ENCODE measurements around the gene PDCD5.

The PDCD5 gene

DNA sequence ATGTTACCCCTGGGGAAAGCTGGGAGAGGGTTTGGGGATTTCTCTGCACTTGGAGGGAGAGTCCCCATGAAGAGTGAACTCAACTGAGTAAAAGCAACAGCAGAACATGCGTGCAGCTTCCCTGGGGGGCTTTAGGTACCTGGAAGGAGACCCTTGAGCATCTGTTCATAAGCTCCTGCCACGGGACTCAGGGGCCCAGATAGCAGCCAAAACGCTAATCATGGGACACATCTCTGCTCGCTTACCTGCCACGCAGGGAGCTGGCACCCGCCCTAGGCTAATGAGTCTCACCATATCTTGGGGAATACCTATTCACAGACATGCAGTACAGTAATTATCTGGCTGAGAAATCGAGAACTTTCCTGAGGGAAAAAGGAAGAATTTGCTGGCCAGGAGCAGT, 33.9 kb downstream of the PDCD5 start:
- Histone ChIP-seq H3K27me3 (ENCODE audit: insufficient read depth, poor library complexity, severe bottlenecking) (no peaks in the 10 kb centered on the region), H3K27ac (replicated peaks) (no peak overlapping the region), H3K4me3 (replicated peaks; ENCODE audit: insufficient read depth, low read length) (no peak overlapping the region)
- no peak for DNase-seq (ENCODE audit: low read depth in 1 of 2, low spot score in 1 of 2)
- TF ChIP-seq, protein P1, sequence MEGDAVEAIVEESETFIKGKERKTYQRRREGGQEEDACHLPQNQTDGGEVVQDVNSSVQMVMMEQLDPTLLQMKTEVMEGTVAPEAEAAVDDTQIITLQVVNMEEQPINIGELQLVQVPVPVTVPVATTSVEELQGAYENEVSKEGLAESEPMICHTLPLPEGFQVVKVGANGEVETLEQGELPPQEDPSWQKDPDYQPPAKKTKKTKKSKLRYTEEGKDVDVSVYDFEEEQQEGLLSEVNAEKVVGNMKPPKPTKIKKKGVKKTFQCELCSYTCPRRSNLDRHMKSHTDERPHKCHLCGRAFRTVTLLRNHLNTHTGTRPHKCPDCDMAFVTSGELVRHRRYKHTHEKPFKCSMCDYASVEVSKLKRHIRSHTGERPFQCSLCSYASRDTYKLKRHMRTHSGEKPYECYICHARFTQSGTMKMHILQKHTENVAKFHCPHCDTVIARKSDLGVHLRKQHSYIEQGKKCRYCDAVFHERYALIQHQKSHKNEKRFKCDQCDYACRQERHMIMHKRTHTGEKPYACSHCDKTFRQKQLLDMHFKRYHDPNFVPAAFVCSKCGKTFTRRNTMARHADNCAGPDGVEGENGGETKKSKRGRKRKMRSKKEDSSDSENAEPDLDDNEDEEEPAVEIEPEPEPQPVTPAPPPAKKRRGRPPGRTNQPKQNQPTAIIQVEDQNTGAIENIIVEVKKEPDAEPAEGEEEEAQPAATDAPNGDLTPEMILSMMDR (IDR thresholded peaks at IDR 0.05; ENCODE audit: insufficient read depth, low read length): no peak
- TF ChIP-seq POLR2AphosphoS5 (IDR thresholded peaks at IDR 0.05; ENCODE audit: low read depth) (no peak), SPI1 (IDR thresholded peaks at IDR 0.05; ENCODE audit: borderline replicate concordance, low read depth) (no peak), GABPA (IDR thresholded peaks at IDR 0.05; ENCODE audit: low read depth) (no peak)
- TF ChIP-seq, protein P2, sequence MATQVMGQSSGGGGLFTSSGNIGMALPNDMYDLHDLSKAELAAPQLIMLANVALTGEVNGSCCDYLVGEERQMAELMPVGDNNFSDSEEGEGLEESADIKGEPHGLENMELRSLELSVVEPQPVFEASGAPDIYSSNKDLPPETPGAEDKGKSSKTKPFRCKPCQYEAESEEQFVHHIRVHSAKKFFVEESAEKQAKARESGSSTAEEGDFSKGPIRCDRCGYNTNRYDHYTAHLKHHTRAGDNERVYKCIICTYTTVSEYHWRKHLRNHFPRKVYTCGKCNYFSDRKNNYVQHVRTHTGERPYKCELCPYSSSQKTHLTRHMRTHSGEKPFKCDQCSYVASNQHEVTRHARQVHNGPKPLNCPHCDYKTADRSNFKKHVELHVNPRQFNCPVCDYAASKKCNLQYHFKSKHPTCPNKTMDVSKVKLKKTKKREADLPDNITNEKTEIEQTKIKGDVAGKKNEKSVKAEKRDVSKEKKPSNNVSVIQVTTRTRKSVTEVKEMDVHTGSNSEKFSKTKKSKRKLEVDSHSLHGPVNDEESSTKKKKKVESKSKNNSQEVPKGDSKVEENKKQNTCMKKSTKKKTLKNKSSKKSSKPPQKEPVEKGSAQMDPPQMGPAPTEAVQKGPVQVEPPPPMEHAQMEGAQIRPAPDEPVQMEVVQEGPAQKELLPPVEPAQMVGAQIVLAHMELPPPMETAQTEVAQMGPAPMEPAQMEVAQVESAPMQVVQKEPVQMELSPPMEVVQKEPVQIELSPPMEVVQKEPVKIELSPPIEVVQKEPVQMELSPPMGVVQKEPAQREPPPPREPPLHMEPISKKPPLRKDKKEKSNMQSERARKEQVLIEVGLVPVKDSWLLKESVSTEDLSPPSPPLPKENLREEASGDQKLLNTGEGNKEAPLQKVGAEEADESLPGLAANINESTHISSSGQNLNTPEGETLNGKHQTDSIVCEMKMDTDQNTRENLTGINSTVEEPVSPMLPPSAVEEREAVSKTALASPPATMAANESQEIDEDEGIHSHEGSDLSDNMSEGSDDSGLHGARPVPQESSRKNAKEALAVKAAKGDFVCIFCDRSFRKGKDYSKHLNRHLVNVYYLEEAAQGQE (IDR thresholded peaks at IDR 0.05; ENCODE audit: insufficient replicate concordance, low read depth): no peak

DNA sequence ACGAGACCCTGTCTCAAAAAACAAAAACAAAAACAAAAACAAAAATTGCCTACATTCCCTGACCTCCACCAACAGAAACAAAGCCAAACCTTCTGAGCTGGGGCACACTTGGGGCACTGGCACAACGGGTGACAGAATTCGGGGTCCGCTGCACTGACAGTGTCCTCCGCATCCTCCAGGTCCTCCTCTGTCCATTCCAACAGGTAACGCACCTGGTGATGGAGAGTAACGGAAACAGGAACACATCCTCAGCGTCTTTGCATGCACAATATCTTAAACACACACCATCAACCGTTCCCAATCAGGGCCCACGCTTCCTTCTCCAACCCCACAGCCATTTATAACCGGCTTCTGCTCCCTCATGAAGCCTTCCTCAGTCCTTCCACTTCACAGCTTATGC, 34.6 kb downstream of the PDCD5 start:
- Histone ChIP-seq H3K27me3 (ENCODE audit: insufficient read depth, poor library complexity, severe bottlenecking) (no peaks in the 10 kb centered on the region), H3K4me3 (replicated peaks; ENCODE audit: insufficient read depth, low read length) (no peak overlapping the region), H3K27ac (replicated peaks) (no peak overlapping the region)
- DNase-seq (ENCODE audit: low read depth in 1 of 2, low spot score in 1 of 2): no peak
- TF ChIP-seq SPI1 (IDR thresholded peaks at IDR 0.05; ENCODE audit: borderline replicate concordance, low read depth): no peak
- TF ChIP-seq, protein P1 (IDR thresholded peaks at IDR 0.05; ENCODE audit: insufficient read depth, low read length): no peak
- TF ChIP-seq, protein P2 (IDR thresholded peaks at IDR 0.05; ENCODE audit: insufficient replicate concordance, low read depth): no peak
- TF ChIP-seq GABPA (IDR thresholded peaks at IDR 0.05; ENCODE audit: low read depth): no peak
- no peak for TF ChIP-seq POLR2AphosphoS5 (IDR thresholded peaks at IDR 0.05; ENCODE audit: low read depth)

DNA sequence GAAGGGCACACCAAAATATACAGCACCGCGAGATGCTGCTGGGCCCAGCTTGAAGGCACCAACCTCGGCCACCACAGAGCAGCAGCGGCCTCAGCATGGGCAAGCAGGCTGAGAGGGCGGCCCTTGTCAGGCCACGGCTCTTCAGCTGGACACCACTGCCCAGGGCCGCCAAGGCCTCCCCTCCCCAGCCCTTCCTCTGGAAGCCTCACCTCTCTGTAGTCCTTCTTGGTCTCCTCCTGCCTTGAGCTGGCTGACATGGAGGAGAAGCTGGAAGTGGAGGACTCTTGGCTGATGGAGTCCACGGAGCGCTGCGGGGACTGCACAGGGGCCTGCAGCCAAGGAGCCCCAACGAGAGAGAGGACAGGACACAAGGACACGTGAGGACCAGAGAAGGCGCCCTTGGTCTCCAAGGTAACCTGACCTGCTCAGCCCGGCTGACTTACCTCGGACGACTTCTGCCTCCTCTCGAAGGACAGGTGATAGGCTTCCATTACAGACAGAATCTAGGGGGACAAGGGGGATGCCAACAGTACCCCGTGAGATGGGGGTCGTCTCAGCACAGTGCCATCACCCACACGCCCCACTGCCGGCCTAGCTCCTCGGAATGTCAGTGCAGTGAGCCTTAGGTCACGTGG, 38.2 kb downstream of the PDCD5 start:
- no peaks in the 10 kb centered on the region for H3K27me3 ChIP-seq (ENCODE audit: insufficient read depth, poor library complexity, severe bottlenecking)
- H3K4me3 ChIP-seq (replicated peaks; ENCODE audit: insufficient read depth, low read length): no peak overlapping the region
- no peak overlapping the region for H3K27ac ChIP-seq (replicated peaks)
- TF ChIP-seq POLR2AphosphoS5 (IDR thresholded peaks at IDR 0.05; ENCODE audit: low read depth) (no peak), SPI1 (IDR thresholded peaks at IDR 0.05; ENCODE audit: borderline replicate concordance, low read depth) (no peak)
- TF ChIP-seq, protein P2 (IDR thresholded peaks at IDR 0.05; ENCODE audit: insufficient replicate concordance, low read depth): no peak
- DNase-seq (ENCODE audit: low read depth in 1 of 2, low spot score in 1 of 2): no peak

Data from HL-60 (cell line).